Measurements from ENCODE around the gene ZAP70.

- no peak for TF ChIP-seq CTCF (conservative IDR thresholded peaks at IDR 0.05)
- TF ChIP-seq EZH2 (IDR thresholded peaks at IDR 0.05; ENCODE audit: low read depth) = no peak
These were observed 2.0 kb upstream of the ZAP70 start for GRCh38 chr2:97711394-97711711.
